Measurements from ENCODE around the gene MTA1. TPM values are rescaled to one million over a fixed set of nuclear protein-coding genes. Genes with fewer than 3 reads are reported as not detected.

Gene MTA1
- total RNA-seq, 3 donors from 2014 or later (not counting 1 experiment from before 2014, with no cell fraction given): 104 to 125 (median 112) TPM

DNA sequence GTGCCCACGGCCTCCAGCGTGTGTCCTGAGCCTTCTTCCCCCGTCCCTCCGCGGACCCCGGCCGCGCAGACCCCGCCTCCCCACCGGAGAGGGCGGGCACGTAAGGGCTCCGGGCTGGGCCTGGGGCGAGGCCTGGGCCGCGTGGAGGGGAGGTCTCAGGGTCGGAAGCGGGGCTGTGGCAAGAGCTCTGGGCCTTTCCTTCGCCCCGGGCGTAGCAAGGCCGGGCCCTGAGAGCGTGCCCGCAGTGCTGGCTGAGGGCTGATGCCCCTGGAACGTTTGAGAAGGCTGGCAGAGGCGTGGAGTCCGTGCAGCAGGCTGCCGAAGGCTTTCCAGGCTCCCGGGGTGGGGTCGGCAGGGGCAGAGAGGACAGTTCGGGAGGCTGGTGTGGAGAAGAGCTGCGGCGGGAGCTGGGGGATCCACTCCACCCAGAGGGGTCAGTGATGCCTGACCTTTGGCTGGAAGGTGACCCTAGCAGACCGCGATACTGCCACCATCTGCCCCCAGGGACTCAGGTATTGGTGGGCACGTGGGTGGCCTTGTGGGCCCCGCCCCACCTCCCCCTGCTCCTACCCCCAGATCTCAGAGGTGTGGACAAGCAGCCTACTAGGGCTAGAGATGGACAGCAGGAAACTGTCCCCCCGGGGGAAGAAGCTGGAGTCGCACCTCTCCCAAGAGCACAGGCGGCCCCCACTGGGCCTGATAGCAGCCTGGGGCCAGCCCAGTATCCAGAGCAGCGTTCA is 20.7 kb upstream of the MTA1 start:
- H3K9me3 Mint-ChIP-seq: no peaks in the 10 kb centered on the region
- Histone ChIP-seq H3K4me1 (ENCODE audit: control insufficient read depth, insufficient read depth, low read length) (peaks cover 58% of the 10 kb centered on the region), H3K4me3 (ENCODE audit: low read length) (peak overlapping the region; percentile 42), H3K27me3 (ENCODE audit: control insufficient read depth, insufficient read depth, low read length) (no peaks in the 10 kb centered on the region), H3K27ac (ENCODE audit: low read length) (peak overlapping the region; percentile 85), H3K9me3 (ENCODE audit: control insufficient read depth, insufficient read depth, low read length) (no peaks in the 10 kb centered on the region), H3K36me3 (ENCODE audit: control insufficient read depth, insufficient read depth, low read length) (peaks cover 3% of the 10 kb centered on the region)
- H3K4me3 Mint-ChIP-seq: peak overlapping the region; percentile 83
- peaks cover 16 to 54% of the 10 kb centered on the region in 2 donors for H3K4me1 Mint-ChIP-seq
- no peaks in the 10 kb centered on the region for H3K27me3 Mint-ChIP-seq (ENCODE audit: low read depth in 2 of 2)
- no peaks in the 10 kb centered on the region for H3K36me3 Mint-ChIP-seq
- intact Hi-C loops (cut with micrococcal nuclease): loop anchor here (5.0 kb wide), 1 partner anchor 93 kb away; the partner anchor contains the start of gene TEDC1
- DNase-seq (no peak), ATAC-seq (peak; percentile 43 to 63 (median 49))
- WGBS (ENCODE audit: insufficient coverage): 14% methylated on average over 40 of the region's 41 CpGs
- TF ChIP-seq, protein P1, sequence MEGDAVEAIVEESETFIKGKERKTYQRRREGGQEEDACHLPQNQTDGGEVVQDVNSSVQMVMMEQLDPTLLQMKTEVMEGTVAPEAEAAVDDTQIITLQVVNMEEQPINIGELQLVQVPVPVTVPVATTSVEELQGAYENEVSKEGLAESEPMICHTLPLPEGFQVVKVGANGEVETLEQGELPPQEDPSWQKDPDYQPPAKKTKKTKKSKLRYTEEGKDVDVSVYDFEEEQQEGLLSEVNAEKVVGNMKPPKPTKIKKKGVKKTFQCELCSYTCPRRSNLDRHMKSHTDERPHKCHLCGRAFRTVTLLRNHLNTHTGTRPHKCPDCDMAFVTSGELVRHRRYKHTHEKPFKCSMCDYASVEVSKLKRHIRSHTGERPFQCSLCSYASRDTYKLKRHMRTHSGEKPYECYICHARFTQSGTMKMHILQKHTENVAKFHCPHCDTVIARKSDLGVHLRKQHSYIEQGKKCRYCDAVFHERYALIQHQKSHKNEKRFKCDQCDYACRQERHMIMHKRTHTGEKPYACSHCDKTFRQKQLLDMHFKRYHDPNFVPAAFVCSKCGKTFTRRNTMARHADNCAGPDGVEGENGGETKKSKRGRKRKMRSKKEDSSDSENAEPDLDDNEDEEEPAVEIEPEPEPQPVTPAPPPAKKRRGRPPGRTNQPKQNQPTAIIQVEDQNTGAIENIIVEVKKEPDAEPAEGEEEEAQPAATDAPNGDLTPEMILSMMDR (IDR thresholded peaks at IDR 0.05): no peak
- peak overlapping the region; percentile 85 to 88 for H3K27ac Mint-ChIP-seq

DNA sequence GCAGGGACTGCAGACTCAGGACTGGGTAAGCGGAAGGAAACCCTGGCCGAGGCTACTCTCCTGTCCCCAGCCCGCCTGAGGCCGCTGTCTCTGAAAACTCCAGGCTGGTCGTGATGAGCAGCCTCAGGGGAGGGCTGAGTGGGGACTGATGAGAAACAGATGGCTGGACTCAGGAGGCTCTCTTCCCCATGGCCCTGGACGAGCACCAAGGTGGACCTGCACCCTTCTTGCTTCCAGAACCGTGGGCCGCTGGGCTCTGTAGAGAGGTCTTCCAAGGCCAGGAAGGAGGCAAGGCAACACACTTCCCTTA is 20.2 kb upstream of the MTA1 start:
- peak overlapping the region; percentile 83 for H3K4me3 Mint-ChIP-seq
- Histone ChIP-seq H3K4me1 (ENCODE audit: control insufficient read depth, insufficient read depth, low read length) (peaks cover 52% of the 10 kb centered on the region), H3K4me3 (ENCODE audit: low read length) (peak overlapping the region; percentile 42), H3K27ac (ENCODE audit: low read length) (no peak overlapping the region), H3K36me3 (ENCODE audit: control insufficient read depth, insufficient read depth, low read length) (peaks cover 3% of the 10 kb centered on the region), H3K27me3 (ENCODE audit: control insufficient read depth, insufficient read depth, low read length) (no peaks in the 10 kb centered on the region), H3K9me3 (ENCODE audit: control insufficient read depth, insufficient read depth, low read length) (no peaks in the 10 kb centered on the region)
- peaks cover 16 to 54% of the 10 kb centered on the region in 2 donors for H3K4me1 Mint-ChIP-seq
- peak overlapping the region; percentile 85 to 88 for H3K27ac Mint-ChIP-seq
- H3K9me3 Mint-ChIP-seq: no peaks in the 10 kb centered on the region
- no peak for ATAC-seq
- TF ChIP-seq, protein P1 (IDR thresholded peaks at IDR 0.05): no peak
- no peaks in the 10 kb centered on the region for H3K36me3 Mint-ChIP-seq
- no peak for DNase-seq
- no peaks in the 10 kb centered on the region for H3K27me3 Mint-ChIP-seq (ENCODE audit: low read depth in 2 of 2)
- intact Hi-C loops (cut with micrococcal nuclease): loop anchor here (5.0 kb wide), 1 partner anchor 93 kb away; the partner anchor contains the start of gene TEDC1
- 81% methylated on average over 8 of the region's 8 CpGs for WGBS (ENCODE audit: insufficient coverage)

DNA sequence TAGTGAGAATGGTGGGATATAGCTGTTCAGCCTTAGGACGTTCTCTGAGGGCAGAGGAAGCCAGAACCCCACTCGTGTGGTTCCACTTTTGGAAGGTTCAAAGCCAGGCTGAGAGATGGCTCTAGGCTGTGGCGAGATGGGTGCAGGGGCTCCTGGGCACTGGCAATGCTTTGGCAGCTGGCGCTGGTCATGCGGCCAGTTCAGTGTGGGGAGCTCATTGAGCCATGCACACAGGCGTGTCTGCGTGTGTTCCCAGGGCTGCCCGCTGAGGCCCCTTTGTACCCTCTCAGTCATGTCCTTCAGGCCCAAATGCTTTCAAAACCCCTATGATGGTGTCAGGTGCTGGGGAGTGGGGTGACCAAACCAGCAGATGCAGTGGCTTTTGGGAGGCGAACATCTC is 19.6 kb upstream of the MTA1 start:
- DNase-seq (no peak), ATAC-seq (no peak)
- peak overlapping the region; percentile 83 for H3K4me3 Mint-ChIP-seq
- TF ChIP-seq, protein P1 (IDR thresholded peaks at IDR 0.05): no peak
- no peaks in the 10 kb centered on the region for H3K9me3 Mint-ChIP-seq
- Histone ChIP-seq H3K27ac (ENCODE audit: low read length) (no peak overlapping the region), H3K4me1 (ENCODE audit: control insufficient read depth, insufficient read depth, low read length) (peaks cover 47% of the 10 kb centered on the region), H3K27me3 (ENCODE audit: control insufficient read depth, insufficient read depth, low read length) (no peaks in the 10 kb centered on the region), H3K4me3 (ENCODE audit: low read length) (no peak overlapping the region), H3K36me3 (ENCODE audit: control insufficient read depth, insufficient read depth, low read length) (peaks cover 3% of the 10 kb centered on the region), H3K9me3 (ENCODE audit: control insufficient read depth, insufficient read depth, low read length) (no peaks in the 10 kb centered on the region)
- peaks cover 16 to 48% of the 10 kb centered on the region in 2 donors for H3K4me1 Mint-ChIP-seq
- peak overlapping the region in 1 of 2 donors; percentile 25 for H3K27ac Mint-ChIP-seq
- no peaks in the 10 kb centered on the region for H3K27me3 Mint-ChIP-seq (ENCODE audit: low read depth in 2 of 2)
- 89% methylated on average over 9 of the region's 9 CpGs for WGBS (ENCODE audit: insufficient coverage)
- no peaks in the 10 kb centered on the region for H3K36me3 Mint-ChIP-seq
- intact Hi-C loops (cut with micrococcal nuclease): no loop called here

All from natural killer cell (primary cell).